Measurements from ENCODE around the gene TTC33. TPM values are rescaled to one million over a fixed set of nuclear protein-coding genes. Genes with fewer than 3 reads are reported as not detected.
A peak's percentile ranks its signal among the peaks of the same experiment; 100 is the strongest.

TTC33 gene
- total and polyA plus RNA-seq, 2 of the 4 experiments (the other 2 are of a cell fraction), result 3.1 to 8.1 TPM

DNA sequence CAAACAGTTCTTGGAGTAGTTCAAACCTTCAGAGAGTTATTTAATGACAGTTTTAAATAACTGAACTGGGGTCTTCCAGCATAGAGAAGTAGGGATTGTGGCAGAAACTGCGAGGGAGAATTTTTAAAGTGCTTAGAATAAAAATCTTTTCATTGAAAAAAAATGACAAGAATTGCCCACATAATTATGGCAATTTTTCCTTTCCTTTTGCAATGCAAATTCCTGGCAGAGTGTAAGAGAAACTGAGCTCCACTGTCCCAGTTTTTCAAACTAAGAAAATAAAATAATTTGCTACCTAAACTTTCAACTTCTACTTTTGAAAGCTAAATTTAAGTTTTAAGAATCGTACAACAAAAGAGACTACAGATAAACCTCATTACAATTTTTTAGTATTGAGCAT is 78.3 kb downstream of the TTC33 start:
- Histone ChIP-seq H3K27me3 (ENCODE audit: control insufficient read depth, insufficient read depth, low read length) (no peaks in the 10 kb centered on the region), H3K36me3 (ENCODE audit: control insufficient read depth, insufficient read depth, low read length) (no peaks in the 10 kb centered on the region), H3K9me1 (ENCODE audit: insufficient read depth, low read length) (peaks cover 17% of the 10 kb centered on the region), H2AK5ac (ENCODE audit: low read depth, low read length) (no peak overlapping the region), H3K4me2 (ENCODE audit: low read depth, low read length) (peak overlapping the region; percentile 29), H3K79me1 (ENCODE audit: low read depth in 1 of 2, low read length in 2 of 2) (peaks cover 14 to 38% of the 10 kb centered on the region in 2 experiments), H4K8ac (ENCODE audit: low read depth in 2 of 2, low read length in 2 of 2) (no peak overlapping the region), H4K20me1 (ENCODE audit: insufficient read depth, low read length) (no peaks in the 10 kb centered on the region), H3K4ac (ENCODE audit: low read depth, low read length) (peak overlapping the region; percentile 20; the same call in 1 of the 2 replicates), H3K9ac (ENCODE audit: low read depth, low read length) (no peak overlapping the region; the same call in 1 of the 2 replicates), H2BK5ac (ENCODE audit: low read depth, low read length, poor library complexity, severe bottlenecking) (peak overlapping the region; percentile 79), H3K18ac (ENCODE audit: low read depth, low read length) (no peak overlapping the region), H2AFZ (replicated peaks; ENCODE audit: low read length, poor library complexity) (no peak overlapping the region), H3K56ac (ENCODE audit: extremely low read depth, insufficient read depth, low read length) (no peak overlapping the region), H2BK20ac (ENCODE audit: low read depth, low read length) (no peak overlapping the region), H4K91ac (ENCODE audit: insufficient read depth, low read depth, low read length) (no peak overlapping the region), H3K4me3 (ENCODE audit: insufficient read depth, low read depth, low read length) (no peak overlapping the region), H3K4me1 (ENCODE audit: control insufficient read depth, insufficient read depth, low read length) (peaks cover 11% of the 10 kb centered on the region), H3K14ac (replicated peaks; ENCODE audit: low read depth, low read length) (no peak overlapping the region), H2BK15ac (ENCODE audit: low read depth, low read length) (no peak overlapping the region), H3K9me3 (ENCODE audit: control insufficient read depth, insufficient read depth, low read length) (no peaks in the 10 kb centered on the region), H2AK9ac (replicated peaks; ENCODE audit: low read depth, low read length, poor library complexity) (no peak overlapping the region), H3K23ac (ENCODE audit: low read depth, low read length) (no peak overlapping the region), H4K5ac (ENCODE audit: low read depth, low read length) (no peak overlapping the region), H3K27ac (ENCODE audit: insufficient read depth, low read length) (peak overlapping the region; percentile 19; the same call in 1 of the 2 replicates), H2BK120ac (ENCODE audit: low read depth, low read length) (0 out of 2 replicates have a peak overlapping the region, but pooled peaks have one; percentile 1)
- ChIA-PET CTCF (interaction anchor here (0.6 kb wide), 1 partner anchor 403 kb away, joined by 3 read pairs; no protein-coding TSS in a partner anchor), POLR2A (ENCODE audit: unreplicated experiment) (no interaction called here)
- ATAC-seq (ENCODE audit: low read depth), result no peak
- DNase-seq, result no peak
- in situ Hi-C loops (cut with MboI; ENCODE audit: low sequenced_read_pairs), result loop anchor here (10.0 kb wide), 1 partner anchor 453 kb away; no protein-coding TSS in a partner anchor
- intact Hi-C loops (cut with micrococcal nuclease), result loop anchor here (5.0 kb wide), 4 partner anchors 105 to 275 kb away; no protein-coding TSS in a partner anchor
- WGBS, 2 experiments (ENCODE audit: extremely low coverage in 2 of 2, insufficient read length in 1 of 2), result no CpG with 5 or more reads among the region's 2 CpGs
- no peak for TF ChIP-seq MAZ (IDR thresholded peaks at IDR 0.05; ENCODE audit: borderline replicate concordance, low read depth, low read length)
- TF ChIP-seq, protein P1, sequence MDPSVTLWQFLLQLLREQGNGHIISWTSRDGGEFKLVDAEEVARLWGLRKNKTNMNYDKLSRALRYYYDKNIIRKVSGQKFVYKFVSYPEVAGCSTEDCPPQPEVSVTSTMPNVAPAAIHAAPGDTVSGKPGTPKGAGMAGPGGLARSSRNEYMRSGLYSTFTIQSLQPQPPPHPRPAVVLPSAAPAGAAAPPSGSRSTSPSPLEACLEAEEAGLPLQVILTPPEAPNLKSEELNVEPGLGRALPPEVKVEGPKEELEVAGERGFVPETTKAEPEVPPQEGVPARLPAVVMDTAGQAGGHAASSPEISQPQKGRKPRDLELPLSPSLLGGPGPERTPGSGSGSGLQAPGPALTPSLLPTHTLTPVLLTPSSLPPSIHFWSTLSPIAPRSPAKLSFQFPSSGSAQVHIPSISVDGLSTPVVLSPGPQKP (IDR thresholded peaks at IDR 0.05; ENCODE audit: borderline replicate concordance, low read depth, low read length), result no peak
- no peak for TF ChIP-seq CTCF (conservative IDR thresholded peaks at IDR 0.05; ENCODE audit: low read depth, low read length)
- no peak for TF ChIP-seq RFX5 (IDR thresholded peaks at IDR 0.05; ENCODE audit: low read depth, low read length)
- TF ChIP-seq RCOR1 (IDR thresholded peaks at IDR 0.05; ENCODE audit: insufficient replicate concordance, low read length), result no peak
- no TSS peak for BruUV-seq (replicated peaks)
- dilution Hi-C loops (cut with HindIII; ENCODE audit: low sequenced_read_pairs, unreplicated experiment), result no loop called here

All from IMR-90 (cell line).